ENCODE data around the gene LRRC4C.

DNA sequence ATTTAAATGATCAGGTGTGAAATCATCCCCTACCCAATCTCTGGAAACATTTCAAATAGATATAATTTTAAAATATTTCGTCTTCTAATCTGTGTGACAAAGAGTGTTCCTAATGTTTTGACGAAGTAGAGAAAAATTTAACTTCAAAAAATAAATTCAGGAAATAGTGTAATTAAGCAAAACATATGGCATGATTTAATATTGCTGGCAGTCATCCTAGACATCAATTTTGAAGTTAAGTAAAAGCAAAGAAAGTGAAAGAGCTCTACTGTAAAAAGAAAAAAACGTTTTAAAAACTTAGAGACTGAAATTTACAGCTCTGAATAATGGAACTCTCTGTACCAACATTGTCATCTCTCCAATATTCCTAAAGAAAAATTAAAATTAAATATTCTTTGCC is 1062.3 kb downstream of the LRRC4C start:
- no peak for TF ChIP-seq POLR2A (IDR thresholded peaks at IDR 0.05; ENCODE audit: low read length)
- no peak for TF ChIP-seq GATA1 (IDR thresholded peaks at IDR 0.05; ENCODE audit: low read depth, low read length)
